ENCODE results near the gene STX3.

DNA sequence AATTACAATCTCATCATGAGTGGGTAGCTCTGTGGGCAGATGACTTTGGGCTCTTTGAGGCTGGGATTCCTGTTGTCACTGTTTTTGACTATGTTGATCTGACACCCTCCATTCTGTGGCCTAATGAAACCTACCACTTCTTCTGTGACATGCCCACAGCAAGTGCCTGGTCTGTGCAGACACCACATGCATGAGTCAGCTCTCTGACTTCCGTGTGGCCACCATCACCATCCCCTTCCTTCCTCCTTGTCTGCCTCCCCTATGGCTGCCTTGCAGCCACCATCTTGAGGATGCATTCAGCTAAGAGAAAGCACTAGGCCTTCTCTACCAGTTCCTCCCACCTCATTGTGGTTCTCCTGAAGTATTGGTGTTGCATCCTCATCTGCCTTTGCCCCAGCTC lies 26.3 kb upstream of the STX3 start:
- TF ChIP-seq, protein P1, sequence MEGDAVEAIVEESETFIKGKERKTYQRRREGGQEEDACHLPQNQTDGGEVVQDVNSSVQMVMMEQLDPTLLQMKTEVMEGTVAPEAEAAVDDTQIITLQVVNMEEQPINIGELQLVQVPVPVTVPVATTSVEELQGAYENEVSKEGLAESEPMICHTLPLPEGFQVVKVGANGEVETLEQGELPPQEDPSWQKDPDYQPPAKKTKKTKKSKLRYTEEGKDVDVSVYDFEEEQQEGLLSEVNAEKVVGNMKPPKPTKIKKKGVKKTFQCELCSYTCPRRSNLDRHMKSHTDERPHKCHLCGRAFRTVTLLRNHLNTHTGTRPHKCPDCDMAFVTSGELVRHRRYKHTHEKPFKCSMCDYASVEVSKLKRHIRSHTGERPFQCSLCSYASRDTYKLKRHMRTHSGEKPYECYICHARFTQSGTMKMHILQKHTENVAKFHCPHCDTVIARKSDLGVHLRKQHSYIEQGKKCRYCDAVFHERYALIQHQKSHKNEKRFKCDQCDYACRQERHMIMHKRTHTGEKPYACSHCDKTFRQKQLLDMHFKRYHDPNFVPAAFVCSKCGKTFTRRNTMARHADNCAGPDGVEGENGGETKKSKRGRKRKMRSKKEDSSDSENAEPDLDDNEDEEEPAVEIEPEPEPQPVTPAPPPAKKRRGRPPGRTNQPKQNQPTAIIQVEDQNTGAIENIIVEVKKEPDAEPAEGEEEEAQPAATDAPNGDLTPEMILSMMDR (IDR thresholded peaks at IDR 0.05), result no peak
- TF ChIP-seq EP300 (IDR thresholded peaks at IDR 0.05; ENCODE audit: low read depth) (no peak), POLR2A (IDR thresholded peaks at IDR 0.05) (no peak)
